HL-60 (cell line): ENCODE measurements around the gene NCAPG2.

Experiments
- GABPA ChIP-seq: IDR thresholded peaks from 2 replicates; pipeline ENCODE4 v1.6.1; 2012; ENCODE audit warnings: low read depth
- POLR2AphosphoS5 ChIP-seq: IDR thresholded peaks from 2 replicates; pipeline ENCODE4 v1.6.1; 2012; ENCODE audit warnings: low read depth
- TF ChIP-seq, protein P1 (sequence below): IDR thresholded peaks from one replicate; pipeline ENCODE4 v1.5.1; 2011; ENCODE audit warnings: low read length, control low read depth, inconsistent platforms; ENCODE audit not compliant: insufficient read depth
- TF ChIP-seq, protein P2 (sequence below): IDR thresholded peaks from 2 replicates; pipeline ENCODE4 v1.6.1; 2012; ENCODE audit warnings: low read depth; ENCODE audit not compliant: insufficient replicate concordance

DNA sequence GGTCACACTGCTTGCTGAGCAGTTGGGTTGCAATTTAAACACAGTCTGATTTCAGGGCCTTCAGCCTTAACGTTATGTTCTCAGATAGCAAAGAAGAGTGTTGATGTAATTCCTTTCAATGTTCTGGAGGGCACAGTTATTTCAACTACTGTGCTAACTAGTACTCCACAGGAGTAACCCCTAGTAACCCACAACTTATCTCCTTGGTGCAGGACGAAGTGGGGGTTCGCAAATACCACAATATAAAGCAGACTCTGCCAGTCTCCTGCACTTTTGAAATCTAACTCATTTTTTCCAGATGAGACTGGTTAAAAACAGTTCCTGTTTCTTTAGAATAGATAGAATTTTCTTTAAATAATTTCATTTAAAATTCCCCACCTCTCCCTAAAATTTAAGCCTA is 47.1 kb upstream of the NCAPG2 start:
- TF ChIP-seq, protein P1, sequence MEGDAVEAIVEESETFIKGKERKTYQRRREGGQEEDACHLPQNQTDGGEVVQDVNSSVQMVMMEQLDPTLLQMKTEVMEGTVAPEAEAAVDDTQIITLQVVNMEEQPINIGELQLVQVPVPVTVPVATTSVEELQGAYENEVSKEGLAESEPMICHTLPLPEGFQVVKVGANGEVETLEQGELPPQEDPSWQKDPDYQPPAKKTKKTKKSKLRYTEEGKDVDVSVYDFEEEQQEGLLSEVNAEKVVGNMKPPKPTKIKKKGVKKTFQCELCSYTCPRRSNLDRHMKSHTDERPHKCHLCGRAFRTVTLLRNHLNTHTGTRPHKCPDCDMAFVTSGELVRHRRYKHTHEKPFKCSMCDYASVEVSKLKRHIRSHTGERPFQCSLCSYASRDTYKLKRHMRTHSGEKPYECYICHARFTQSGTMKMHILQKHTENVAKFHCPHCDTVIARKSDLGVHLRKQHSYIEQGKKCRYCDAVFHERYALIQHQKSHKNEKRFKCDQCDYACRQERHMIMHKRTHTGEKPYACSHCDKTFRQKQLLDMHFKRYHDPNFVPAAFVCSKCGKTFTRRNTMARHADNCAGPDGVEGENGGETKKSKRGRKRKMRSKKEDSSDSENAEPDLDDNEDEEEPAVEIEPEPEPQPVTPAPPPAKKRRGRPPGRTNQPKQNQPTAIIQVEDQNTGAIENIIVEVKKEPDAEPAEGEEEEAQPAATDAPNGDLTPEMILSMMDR: no peak
- no peak for TF ChIP-seq POLR2AphosphoS5
- no peak for TF ChIP-seq GABPA
- TF ChIP-seq, protein P2, sequence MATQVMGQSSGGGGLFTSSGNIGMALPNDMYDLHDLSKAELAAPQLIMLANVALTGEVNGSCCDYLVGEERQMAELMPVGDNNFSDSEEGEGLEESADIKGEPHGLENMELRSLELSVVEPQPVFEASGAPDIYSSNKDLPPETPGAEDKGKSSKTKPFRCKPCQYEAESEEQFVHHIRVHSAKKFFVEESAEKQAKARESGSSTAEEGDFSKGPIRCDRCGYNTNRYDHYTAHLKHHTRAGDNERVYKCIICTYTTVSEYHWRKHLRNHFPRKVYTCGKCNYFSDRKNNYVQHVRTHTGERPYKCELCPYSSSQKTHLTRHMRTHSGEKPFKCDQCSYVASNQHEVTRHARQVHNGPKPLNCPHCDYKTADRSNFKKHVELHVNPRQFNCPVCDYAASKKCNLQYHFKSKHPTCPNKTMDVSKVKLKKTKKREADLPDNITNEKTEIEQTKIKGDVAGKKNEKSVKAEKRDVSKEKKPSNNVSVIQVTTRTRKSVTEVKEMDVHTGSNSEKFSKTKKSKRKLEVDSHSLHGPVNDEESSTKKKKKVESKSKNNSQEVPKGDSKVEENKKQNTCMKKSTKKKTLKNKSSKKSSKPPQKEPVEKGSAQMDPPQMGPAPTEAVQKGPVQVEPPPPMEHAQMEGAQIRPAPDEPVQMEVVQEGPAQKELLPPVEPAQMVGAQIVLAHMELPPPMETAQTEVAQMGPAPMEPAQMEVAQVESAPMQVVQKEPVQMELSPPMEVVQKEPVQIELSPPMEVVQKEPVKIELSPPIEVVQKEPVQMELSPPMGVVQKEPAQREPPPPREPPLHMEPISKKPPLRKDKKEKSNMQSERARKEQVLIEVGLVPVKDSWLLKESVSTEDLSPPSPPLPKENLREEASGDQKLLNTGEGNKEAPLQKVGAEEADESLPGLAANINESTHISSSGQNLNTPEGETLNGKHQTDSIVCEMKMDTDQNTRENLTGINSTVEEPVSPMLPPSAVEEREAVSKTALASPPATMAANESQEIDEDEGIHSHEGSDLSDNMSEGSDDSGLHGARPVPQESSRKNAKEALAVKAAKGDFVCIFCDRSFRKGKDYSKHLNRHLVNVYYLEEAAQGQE: no peak
